ENCODE data around the gene IGF2BP2. TPM values are rescaled to one million over a fixed set of nuclear protein-coding genes. Genes with fewer than 3 reads are reported as not detected.

The IGF2BP2 gene
- total and polyA plus RNA-seq, 2 donors (not counting 1 experiment from before 2014, with no cell fraction given), result 0.01 TPM; not detected in 1

DNA sequence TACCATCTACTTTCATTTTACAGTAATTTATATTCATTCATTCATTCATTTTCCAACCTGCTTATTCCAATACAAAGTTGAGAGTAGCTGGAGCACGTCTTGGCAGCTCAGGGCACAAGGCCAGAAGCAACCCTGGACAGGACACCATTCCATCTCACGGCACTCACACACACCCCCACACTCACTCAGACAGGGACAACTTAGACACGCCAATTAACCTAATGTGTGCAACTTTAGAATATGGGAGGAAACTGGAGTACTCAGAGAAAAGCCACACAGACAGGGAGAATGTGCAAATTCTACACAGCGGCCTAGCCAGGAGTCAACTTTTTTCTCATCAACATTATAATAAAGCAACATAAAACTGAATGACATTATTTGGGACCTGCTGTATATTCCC lies 46.7 kb downstream of the IGF2BP2 start:
- H3K27ac ChIP-seq (ENCODE audit: low read length in 2 of 2), result no peak overlapping the region
- H2AFZ ChIP-seq (ENCODE audit: insufficient read depth, low read depth, low read length, poor library complexity, severe bottlenecking), result no peak overlapping the region
- H3K9ac ChIP-seq (ENCODE audit: low read length), result no peak overlapping the region
- no peaks in the 10 kb centered on the region for H3K4me1 Mint-ChIP-seq
- H3K4me2 ChIP-seq (replicated peaks; ENCODE audit: low read depth, low read length, poor library complexity, severe bottlenecking), result no peak overlapping the region
- no peaks in the 10 kb centered on the region for H3K9me3 Mint-ChIP-seq (ENCODE audit: insufficient read depth)
- H3K4me3 Mint-ChIP-seq, result no peak overlapping the region
- intact Hi-C loops (cut with micrococcal nuclease), result no loop called here
- H3K9me3 ChIP-seq (ENCODE audit: control extremely low read depth in 1 of 3, control insufficient read depth in 2 of 3, insufficient read depth in 1 of 3, low read length in 2 of 3), result no peaks in the 10 kb centered on the region
- H3K4me1 ChIP-seq (ENCODE audit: control insufficient read depth in 2 of 2, insufficient read depth in 2 of 2, low read length in 2 of 2), result no peaks in the 10 kb centered on the region
- ChIA-PET CTCF (interaction anchor here (3.4 kb wide), 1 partner anchor 10 kb away, joined by 31 read pairs; no protein-coding TSS in a partner anchor), POLR2A (no interaction called here)
- no peaks in the 10 kb centered on the region for H4K20me1 ChIP-seq (ENCODE audit: control insufficient read depth, insufficient read depth, low read length, poor library complexity, severe bottlenecking)
- H3K27me3 Mint-ChIP-seq, result peaks cover 15% of the 10 kb centered on the region
- WGBS (ENCODE audit: insufficient coverage), result 96% methylated on average over 4 of the region's 4 CpGs
- DNase-seq (no peak), ATAC-seq (ENCODE audit: low read depth) (no peak)
- H3K4me3 ChIP-seq (ENCODE audit: control extremely low read depth in 1 of 5, extremely low read depth in 1 of 5, insufficient read depth in 1 of 5, low read depth in 2 of 5, low read length in 4 of 5), result no peak overlapping the region
- no peak overlapping the region for H3K27ac Mint-ChIP-seq
- H3K79me2 ChIP-seq (ENCODE audit: control insufficient read depth, insufficient read depth, low read length), result no peaks in the 10 kb centered on the region
- H3K36me3 ChIP-seq (replicated peaks in 1 of 2; ENCODE audit: control extremely low read depth in 1 of 2, control insufficient read depth in 1 of 2, extremely low read depth in 1 of 2, insufficient read depth in 2 of 2, low read length in 1 of 2), result no peaks in the 10 kb centered on the region
- no peak for TF ChIP-seq EZH2 (IDR thresholded peaks at IDR 0.05; ENCODE audit: borderline replicate concordance, insufficient read depth, low read depth, low read length, poor library complexity, severe bottlenecking)
- TF ChIP-seq, protein P1, sequence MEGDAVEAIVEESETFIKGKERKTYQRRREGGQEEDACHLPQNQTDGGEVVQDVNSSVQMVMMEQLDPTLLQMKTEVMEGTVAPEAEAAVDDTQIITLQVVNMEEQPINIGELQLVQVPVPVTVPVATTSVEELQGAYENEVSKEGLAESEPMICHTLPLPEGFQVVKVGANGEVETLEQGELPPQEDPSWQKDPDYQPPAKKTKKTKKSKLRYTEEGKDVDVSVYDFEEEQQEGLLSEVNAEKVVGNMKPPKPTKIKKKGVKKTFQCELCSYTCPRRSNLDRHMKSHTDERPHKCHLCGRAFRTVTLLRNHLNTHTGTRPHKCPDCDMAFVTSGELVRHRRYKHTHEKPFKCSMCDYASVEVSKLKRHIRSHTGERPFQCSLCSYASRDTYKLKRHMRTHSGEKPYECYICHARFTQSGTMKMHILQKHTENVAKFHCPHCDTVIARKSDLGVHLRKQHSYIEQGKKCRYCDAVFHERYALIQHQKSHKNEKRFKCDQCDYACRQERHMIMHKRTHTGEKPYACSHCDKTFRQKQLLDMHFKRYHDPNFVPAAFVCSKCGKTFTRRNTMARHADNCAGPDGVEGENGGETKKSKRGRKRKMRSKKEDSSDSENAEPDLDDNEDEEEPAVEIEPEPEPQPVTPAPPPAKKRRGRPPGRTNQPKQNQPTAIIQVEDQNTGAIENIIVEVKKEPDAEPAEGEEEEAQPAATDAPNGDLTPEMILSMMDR (IDR thresholded peaks at IDR 0.05), result no peak
- no peaks in the 10 kb centered on the region for H3K27me3 ChIP-seq (replicated peaks in 1 of 4; ENCODE audit: control extremely low read depth in 1 of 4, control insufficient read depth in 3 of 4, insufficient read depth in 4 of 4, low read length in 3 of 4)

DNA sequence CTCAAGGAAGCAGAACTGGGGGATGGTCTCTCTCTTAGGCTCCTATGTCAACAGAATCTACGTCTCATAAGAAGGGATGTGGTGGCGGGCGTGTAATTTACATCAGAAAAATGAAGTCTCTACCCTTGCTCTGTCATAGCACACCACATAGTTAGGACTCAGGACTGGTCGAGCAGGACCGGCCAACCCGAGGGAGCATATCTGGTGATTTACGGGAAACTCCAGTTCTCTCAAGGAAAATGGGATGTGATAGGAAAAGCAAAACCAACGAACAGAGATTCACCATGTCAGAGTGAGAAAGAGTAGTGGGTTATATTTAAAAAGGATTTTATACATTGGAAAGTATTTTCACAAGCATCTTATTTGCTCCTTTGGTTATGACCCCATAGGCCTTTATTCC lies 54.7 kb downstream of the IGF2BP2 start:
- Histone ChIP-seq H3K9me3 (ENCODE audit: control extremely low read depth in 1 of 3, control insufficient read depth in 2 of 3, insufficient read depth in 1 of 3, low read length in 2 of 3) (no peaks in the 10 kb centered on the region), H2AFZ (ENCODE audit: insufficient read depth, low read depth, low read length, poor library complexity, severe bottlenecking) (no peak overlapping the region), H3K4me3 (ENCODE audit: control extremely low read depth in 1 of 5, extremely low read depth in 1 of 5, insufficient read depth in 1 of 5, low read depth in 2 of 5, low read length in 4 of 5) (no peak overlapping the region), H3K9ac (ENCODE audit: low read length) (no peak overlapping the region), H3K79me2 (ENCODE audit: control insufficient read depth, insufficient read depth, low read length) (no peaks in the 10 kb centered on the region), H3K4me2 (replicated peaks; ENCODE audit: low read depth, low read length, poor library complexity, severe bottlenecking) (no peak overlapping the region), H4K20me1 (ENCODE audit: control insufficient read depth, insufficient read depth, low read length, poor library complexity, severe bottlenecking) (no peaks in the 10 kb centered on the region), H3K27ac (ENCODE audit: low read length in 2 of 2) (no peak overlapping the region), H3K36me3 (replicated peaks in 1 of 2; ENCODE audit: control extremely low read depth in 1 of 2, control insufficient read depth in 1 of 2, extremely low read depth in 1 of 2, insufficient read depth in 2 of 2, low read length in 1 of 2) (no peaks in the 10 kb centered on the region), H3K27me3 (replicated peaks in 1 of 4; ENCODE audit: control extremely low read depth in 1 of 4, control insufficient read depth in 3 of 4, insufficient read depth in 4 of 4, low read length in 3 of 4) (peaks cover 0 to 7% (median 0%) of the 10 kb centered on the region in 4 experiments), H3K4me1 (ENCODE audit: control insufficient read depth in 2 of 2, insufficient read depth in 2 of 2, low read length in 2 of 2) (no peaks in the 10 kb centered on the region)
- Mint-ChIP-seq H3K4me1 (no peaks in the 10 kb centered on the region), H3K27ac (no peak overlapping the region), H3K27me3 (peaks cover 9% of the 10 kb centered on the region), H3K4me3 (no peak overlapping the region), H3K9me3 (ENCODE audit: insufficient read depth) (no peaks in the 10 kb centered on the region)
- POLR2A ChIA-PET, result no interaction called here
- CTCF ChIA-PET, result interaction anchor here (0.7 to 4.0 kb wide), 3 partner anchors 8 to 110 kb away, joined by 3 to 48 read pairs (median 31); no protein-coding TSS in a partner anchor
- DNase-seq, result no peak
- ATAC-seq (ENCODE audit: low read depth), result no peak
- WGBS (ENCODE audit: insufficient coverage), result 100% methylated on average over 5 of the region's 8 CpGs
- intact Hi-C loops (cut with micrococcal nuclease), result no loop called here
- TF ChIP-seq, protein P1 (IDR thresholded peaks at IDR 0.05), result no peak
- TF ChIP-seq EZH2 (IDR thresholded peaks at IDR 0.05; ENCODE audit: borderline replicate concordance, insufficient read depth, low read depth, low read length, poor library complexity, severe bottlenecking), result no peak
